Islet precursor cell (in vitro differentiated cells): ENCODE measurements around the gene PIPOX.
A peak's percentile ranks its signal among the peaks of the same experiment; 100 is the strongest.

Experiments
- DNase-seq: peaks from one replicate; pipeline ENCODE4 v3.0.0-alpha.2; 2018

Gene PIPOX

GRCh38 chr17:29048440-29049368 lies 5.8 kb downstream of the PIPOX start:
- peak; percentile 98 for DNase-seq

GRCh38 chr17:29049541-29050145 lies 6.7 kb downstream of the PIPOX start:
- DNase-seq = no peak

DNA sequence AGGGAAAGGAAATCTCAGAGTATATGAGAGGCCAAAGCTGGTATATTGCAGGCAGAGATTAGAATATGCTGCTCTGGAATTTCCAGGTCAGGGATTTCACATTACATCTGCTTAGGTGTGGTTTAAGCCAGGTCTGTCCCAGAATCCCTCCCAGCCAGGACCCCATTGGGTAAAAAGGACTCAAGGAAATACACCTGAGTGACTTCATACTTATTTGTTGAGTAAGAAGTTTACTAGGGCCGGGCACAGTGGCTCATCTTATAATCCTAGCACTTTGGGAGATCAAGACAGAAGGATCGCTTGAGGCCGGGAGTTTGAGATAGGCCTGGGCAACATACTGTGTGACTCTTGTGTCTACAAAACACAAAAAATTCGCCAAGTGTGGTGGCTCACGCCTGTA lies 7.2 kb downstream of the PIPOX start:
- DNase-seq = no peak

DNA sequence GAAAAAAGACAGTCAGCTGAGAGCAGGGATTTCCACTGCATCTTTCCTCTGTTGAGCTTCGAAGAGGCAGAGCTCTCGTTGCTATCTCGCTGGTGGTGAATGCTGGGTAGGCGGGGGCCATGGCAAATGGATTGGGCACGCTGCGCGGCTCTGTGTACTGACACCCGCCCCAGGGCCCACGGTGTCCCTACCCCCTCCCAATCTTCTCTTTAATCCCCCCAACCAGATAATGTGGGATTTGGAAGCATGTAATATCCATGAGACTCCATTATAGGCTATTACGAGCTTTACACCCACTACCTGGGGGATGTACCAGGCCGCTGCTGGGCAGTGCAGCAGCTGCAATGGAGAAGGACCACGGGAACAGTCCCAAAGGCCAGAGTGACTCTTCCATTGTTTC lies 8.3 kb downstream of the PIPOX start:
- no peak for DNase-seq

GRCh38 chr17:29051731-29052130 lies 8.8 kb downstream of the PIPOX start:
- no peak for DNase-seq

DNA sequence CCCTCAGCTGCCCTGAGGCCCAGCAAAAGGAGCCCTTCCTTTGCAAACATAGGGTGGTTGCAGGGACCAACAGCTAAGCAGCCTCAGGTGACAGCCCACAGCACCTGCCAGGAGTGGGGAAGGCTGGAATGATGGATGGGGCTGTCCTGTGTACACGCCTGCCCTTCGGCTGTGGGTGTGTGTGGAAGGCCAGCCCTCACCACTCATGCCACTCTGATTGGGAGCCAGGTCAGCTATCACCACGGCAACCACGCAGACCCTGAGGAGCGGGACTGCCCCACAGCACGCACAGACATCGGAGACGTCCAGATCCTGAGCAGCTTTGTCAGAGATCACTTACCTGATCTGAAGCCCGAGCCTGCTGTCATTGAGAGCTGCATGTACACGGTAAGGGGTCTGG lies 11.9 kb downstream of the PIPOX start:
- peak; percentile 71 for DNase-seq

DNA sequence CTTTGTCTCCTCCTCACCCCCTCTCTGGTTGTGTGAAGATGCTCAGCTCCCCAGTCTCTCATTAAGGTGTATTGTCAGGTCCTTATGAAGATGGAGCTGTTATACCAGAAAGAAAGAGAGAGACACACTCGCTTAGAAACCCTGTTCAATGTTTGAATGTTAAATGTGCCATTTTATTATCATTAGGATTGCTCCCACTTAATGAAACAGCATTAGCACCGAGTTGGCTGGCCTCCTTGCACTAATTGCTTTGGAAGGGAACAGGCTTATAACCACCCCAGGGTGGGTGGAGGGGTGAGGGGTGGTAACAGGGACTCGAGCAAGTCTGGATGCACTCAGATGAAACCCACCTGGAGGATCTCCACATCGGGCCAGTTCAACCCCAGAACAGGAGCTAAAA lies 14.4 kb downstream of the PIPOX start:
- DNase-seq = no peak

- DNase-seq = no peak
These were observed 15.4 kb downstream of the PIPOX start for GRCh38 chr17:29058391-29058790.

DNA sequence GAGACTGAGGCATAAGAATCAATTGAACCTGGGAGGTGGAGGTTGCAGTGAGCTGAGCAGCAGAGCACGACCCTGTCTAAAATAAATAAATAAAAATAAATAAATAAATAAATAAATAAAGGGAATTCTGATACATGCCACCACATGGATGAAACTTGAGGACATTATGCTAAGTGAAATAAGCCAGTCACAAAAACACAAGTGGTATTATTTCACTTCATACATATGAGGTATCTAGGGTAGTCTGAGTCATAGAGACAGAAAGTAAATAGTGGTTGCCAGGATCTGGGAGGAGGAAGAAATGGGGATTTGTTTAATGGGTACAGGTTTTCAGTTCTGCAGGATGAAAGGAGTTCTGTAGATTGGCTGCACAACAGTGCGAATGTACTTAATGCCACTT lies 16.3 kb downstream of the PIPOX start:
- DNase-seq = no peak

DNA sequence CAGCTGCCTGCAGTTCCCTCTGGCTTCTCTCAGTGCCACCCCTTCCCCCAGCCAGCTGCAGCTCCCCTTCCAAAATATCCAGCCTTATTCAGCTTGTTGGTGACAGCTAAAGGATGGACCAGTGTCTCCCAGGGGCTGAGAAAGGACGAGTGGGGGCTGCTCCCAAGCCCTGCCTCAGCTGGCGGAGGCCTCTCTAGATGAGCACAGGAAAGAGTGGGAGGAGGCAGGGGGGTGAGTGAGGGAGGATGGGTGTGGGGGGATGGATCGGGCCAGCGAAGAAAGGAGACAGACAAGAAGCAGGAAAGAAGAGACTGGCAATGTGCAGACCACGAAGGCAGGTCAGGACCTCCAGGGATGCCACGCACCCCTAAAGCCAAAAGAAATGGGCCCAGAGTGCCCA lies 17.5 kb downstream of the PIPOX start:
- DNase-seq = peak; percentile 63

GRCh38 chr17:29061036-29061435 lies 18.1 kb downstream of the PIPOX start:
- peak; percentile 55 for DNase-seq

GRCh38 chr17:29062215-29062614 lies 19.3 kb downstream of the PIPOX start:
- DNase-seq = no peak

DNA sequence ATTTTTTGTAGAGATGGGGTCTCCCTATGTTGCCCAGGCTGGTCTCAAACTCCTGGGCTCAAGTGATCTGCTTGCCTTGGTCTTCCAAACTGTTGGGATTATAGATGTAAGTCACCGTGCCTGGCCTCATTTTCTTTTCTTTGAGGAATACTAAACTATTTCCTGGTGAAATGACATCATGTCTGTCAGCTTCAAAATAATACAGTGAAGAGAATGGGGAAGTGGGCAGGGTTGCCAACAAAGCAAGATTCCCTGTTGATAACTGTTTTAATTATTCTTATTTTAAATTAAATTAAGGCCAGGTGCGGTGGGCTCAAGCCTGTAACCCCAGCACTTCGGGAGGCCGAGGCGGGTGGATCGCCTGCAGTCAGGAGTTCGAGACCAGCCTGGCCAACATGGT lies 21.1 kb downstream of the PIPOX start:
- DNase-seq = no peak

DNA sequence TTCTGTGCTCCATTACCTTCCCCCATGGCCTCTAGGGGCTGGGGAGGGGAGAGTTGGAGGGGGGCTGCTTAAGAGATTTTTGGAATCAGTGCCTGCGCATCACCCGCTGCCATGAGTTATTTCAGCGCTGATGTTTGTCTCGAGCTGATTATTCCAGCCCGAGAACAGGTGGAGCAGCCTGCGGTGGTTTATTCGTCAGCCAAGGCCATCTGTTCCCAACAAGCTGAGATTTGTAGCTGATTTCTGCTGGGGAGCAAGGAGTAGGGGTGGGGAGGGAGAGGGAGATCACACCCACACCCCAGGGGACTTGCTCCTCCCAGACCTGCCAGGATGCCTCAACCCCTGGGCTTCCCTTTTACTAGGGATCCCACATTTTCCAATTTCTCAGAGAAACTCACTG lies 23.1 kb downstream of the PIPOX start:
- no peak for DNase-seq

GRCh38 chr17:29066606-29067005 lies 23.7 kb downstream of the PIPOX start:
- no peak for DNase-seq

- no peak for DNase-seq
These were observed 25.9 kb downstream of the PIPOX start for GRCh38 chr17:29068818-29069217.

GRCh38 chr17:29069526-29070041 lies 26.6 kb downstream of the PIPOX start:
- DNase-seq = no peak

DNA sequence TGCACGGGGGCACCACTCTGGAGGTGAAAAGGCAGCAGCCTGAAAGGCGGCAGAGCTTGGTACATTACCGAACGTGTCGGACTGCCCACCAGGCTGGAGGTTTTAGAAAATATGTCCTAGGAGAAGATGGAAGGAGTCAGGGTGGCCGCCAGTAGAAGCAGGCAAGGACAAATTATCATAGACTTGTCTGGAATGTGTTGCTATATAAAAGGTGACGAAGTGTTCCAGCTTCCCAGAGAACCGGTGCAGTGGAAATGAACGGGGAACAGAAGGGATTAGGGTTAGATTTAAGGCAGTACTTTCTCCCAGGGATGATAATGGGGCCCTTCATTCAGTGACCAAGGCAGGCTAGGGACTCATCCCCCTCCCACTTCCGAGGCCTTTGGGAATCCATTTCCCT lies 27.4 kb downstream of the PIPOX start:
- no peak for DNase-seq

DNA sequence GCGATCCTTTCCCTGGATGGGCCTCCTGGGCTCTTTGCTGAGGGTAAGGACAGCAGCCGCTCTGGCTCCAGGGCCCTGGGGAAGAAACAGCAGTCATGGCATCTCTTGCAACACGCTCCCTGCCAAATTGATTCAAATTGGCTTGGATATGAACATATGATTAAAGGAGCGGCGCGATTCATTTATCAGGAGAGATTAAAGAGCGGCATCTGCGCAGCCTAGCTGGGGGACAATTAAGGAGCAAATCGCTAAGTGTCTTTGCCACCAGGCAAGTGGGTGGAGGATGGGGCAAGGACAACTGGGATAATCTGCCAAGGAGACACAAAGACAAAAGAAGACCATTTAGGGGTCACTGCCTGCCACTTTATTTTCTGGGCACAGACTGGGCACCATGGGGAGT lies 27.8 kb downstream of the PIPOX start:
- DNase-seq = no peak

GRCh38 chr17:29071303-29071702 lies 28.4 kb downstream of the PIPOX start:
- no peak for DNase-seq

- no peak for DNase-seq
These were observed 30.1 kb downstream of the PIPOX start for GRCh38 chr17:29073045-29073444.

GRCh38 chr17:29073520-29073919 lies 30.6 kb downstream of the PIPOX start:
- no peak for DNase-seq

- no peak for DNase-seq
These were observed 31.5 kb downstream of the PIPOX start for GRCh38 chr17:29074488-29074887.

GRCh38 chr17:29076087-29076486 lies 33.1 kb downstream of the PIPOX start:
- no peak for DNase-seq
